Measurements from ENCODE around the gene ZNF557.

The ZNF557 gene

DNA sequence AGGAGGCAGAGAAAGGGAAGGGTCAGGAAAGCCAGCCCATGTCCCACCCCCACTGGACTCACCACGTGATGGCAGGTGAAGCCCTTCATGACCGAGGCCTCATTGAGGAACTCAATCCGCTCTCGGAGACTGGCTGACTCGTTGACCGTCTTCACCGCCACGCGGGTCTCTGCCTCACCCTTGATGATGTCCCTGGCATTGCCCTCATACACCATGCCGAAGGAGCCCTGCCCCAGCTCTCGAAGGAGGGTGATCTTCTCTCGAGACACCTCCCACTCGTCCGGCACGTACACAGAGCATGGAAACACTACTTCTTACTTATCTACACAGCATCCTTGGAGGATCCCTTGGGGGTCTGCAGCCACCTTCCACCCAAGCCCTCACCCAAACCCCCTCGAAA lies 55.7 kb downstream of the ZNF557 start:
- no peak for DNase-seq
- H3K36me3 Mint-ChIP-seq (ENCODE audit: low read depth), result peaks cover 75% of the 10 kb centered on the region

DNA sequence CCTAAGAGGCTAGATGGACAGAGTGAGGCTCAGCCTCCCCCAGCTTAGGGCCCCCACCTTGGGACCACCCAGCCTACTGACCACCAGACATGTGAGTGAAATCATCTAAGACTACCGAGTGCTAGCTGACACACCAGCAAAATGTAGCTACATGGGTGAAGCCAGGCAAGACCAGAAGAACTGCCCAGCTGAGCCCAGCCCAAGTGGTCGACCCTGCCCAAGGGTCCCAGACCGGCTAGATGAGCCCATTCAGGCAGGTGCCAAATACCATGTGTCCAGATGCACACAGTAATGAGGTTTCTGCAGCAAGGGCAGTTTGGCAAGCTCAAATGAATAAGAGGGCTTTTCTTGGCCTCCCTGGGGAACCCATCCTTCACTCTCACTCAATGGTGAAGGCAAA lies 56.6 kb downstream of the ZNF557 start:
- no peak overlapping the region for H3K4me3 Mint-ChIP-seq
- H3K36me3 Mint-ChIP-seq (ENCODE audit: low read depth), result peaks cover 74% of the 10 kb centered on the region

More for the DNA sequence above, 55.7 kb downstream of the ZNF557 start:
- Mint-ChIP-seq H3K9me3 (peaks cover 29% of the 10 kb centered on the region), H3K27me3 (ENCODE audit: low read depth, poor library complexity) (no peaks in the 10 kb centered on the region), H3K4me3 (no peak overlapping the region), H3K4me1 (no peaks in the 10 kb centered on the region), H3K27ac (no peak overlapping the region)
- TF ChIP-seq, protein P1, sequence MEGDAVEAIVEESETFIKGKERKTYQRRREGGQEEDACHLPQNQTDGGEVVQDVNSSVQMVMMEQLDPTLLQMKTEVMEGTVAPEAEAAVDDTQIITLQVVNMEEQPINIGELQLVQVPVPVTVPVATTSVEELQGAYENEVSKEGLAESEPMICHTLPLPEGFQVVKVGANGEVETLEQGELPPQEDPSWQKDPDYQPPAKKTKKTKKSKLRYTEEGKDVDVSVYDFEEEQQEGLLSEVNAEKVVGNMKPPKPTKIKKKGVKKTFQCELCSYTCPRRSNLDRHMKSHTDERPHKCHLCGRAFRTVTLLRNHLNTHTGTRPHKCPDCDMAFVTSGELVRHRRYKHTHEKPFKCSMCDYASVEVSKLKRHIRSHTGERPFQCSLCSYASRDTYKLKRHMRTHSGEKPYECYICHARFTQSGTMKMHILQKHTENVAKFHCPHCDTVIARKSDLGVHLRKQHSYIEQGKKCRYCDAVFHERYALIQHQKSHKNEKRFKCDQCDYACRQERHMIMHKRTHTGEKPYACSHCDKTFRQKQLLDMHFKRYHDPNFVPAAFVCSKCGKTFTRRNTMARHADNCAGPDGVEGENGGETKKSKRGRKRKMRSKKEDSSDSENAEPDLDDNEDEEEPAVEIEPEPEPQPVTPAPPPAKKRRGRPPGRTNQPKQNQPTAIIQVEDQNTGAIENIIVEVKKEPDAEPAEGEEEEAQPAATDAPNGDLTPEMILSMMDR (IDR thresholded peaks at IDR 0.05), result no peak

DNA sequence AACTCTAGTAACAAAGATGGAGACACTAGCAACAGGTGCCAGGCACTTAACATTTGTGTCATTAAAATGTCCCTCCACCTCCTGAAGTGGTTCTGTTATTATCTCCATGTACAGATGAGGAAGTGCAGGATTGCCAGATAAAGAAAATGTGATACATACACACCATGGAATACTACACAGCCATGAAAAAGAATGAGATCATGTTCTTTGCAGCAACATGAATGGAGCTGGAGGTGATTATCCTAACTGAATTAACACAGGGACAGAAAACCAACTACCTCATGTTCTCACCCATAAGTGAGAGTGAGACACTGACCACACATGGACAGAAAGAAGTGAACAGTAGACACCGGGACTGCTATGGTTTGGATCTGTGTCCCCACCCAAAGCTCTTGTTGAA lies 60.5 kb downstream of the ZNF557 start:
- H3K9me3 Mint-ChIP-seq, result peaks cover 22% of the 10 kb centered on the region
- H3K27ac Mint-ChIP-seq, result no peak overlapping the region
- peaks cover 61% of the 10 kb centered on the region for H3K36me3 Mint-ChIP-seq (ENCODE audit: low read depth)
- no peak for DNase-seq
- H3K4me3 Mint-ChIP-seq, result no peak overlapping the region
- TF ChIP-seq, protein P1 (IDR thresholded peaks at IDR 0.05), result no peak
- H3K27me3 Mint-ChIP-seq (ENCODE audit: low read depth, poor library complexity), result peaks cover 3% of the 10 kb centered on the region
- peaks cover 5% of the 10 kb centered on the region for H3K4me1 Mint-ChIP-seq

More for the DNA sequence above, 56.6 kb downstream of the ZNF557 start:
- Mint-ChIP-seq H3K27ac (no peak overlapping the region), H3K9me3 (peaks cover 29% of the 10 kb centered on the region), H3K27me3 (ENCODE audit: low read depth, poor library complexity) (no peaks in the 10 kb centered on the region), H3K4me1 (no peaks in the 10 kb centered on the region)
- TF ChIP-seq, protein P1 (IDR thresholded peaks at IDR 0.05), result no peak
- no peak for DNase-seq

DNA sequence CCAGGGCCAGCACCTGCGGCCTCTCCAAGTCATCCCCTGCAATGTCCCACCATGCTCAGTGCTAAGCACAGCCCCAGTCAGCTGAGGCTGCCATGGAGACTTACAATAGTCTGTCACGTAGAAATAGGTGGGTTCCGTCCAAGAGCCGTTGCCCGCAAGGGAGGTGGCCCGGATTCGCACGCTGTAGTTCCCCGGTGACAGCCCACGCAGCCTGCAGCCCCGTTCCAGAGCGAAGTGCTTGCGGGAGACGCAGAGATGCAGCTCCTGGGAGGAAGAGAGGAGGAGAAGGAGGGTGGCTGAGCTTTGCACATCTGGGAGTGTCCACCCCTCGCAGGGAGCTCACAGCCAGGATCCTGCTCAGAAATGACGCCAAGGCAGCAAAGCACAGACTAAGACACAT lies 62.6 kb downstream of the ZNF557 start:
- H3K4me3 Mint-ChIP-seq, result no peak overlapping the region
- peak overlapping the region; percentile 69 for H3K27ac Mint-ChIP-seq
- TF ChIP-seq, protein P1 (IDR thresholded peaks at IDR 0.05), result no peak
- peaks cover 5% of the 10 kb centered on the region for H3K4me1 Mint-ChIP-seq
- peaks cover 54% of the 10 kb centered on the region for H3K36me3 Mint-ChIP-seq (ENCODE audit: low read depth)
- H3K9me3 Mint-ChIP-seq, result peaks cover 2% of the 10 kb centered on the region
- peaks cover 3% of the 10 kb centered on the region for H3K27me3 Mint-ChIP-seq (ENCODE audit: low read depth, poor library complexity)
- no peak for DNase-seq

DNA sequence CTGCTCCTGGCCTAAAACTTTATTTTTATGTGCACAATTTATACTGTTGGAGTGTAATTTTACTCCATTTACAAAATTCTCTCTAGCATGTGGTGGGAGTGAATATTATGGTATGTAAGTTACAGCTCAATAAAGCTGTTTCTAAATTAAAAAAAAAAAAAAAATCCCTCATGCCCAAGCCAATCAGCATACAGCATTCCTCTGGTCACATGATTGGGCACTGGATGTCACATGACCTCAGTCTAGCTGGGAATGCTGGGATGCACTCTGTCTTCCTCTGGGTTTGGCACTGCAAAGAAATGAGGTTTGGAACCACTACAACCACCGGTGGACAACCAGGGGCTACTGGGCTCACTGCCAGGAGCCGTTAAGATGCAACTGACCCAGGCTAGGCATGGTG lies 67.6 kb downstream of the ZNF557 start:
- TF ChIP-seq, protein P1 (IDR thresholded peaks at IDR 0.05), result no peak
- Mint-ChIP-seq H3K36me3 (ENCODE audit: low read depth) (peaks cover 60% of the 10 kb centered on the region), H3K9me3 (peaks cover 20% of the 10 kb centered on the region), H3K27ac (no peak overlapping the region), H3K4me3 (no peak overlapping the region), H3K27me3 (ENCODE audit: low read depth, poor library complexity) (peaks cover 1% of the 10 kb centered on the region), H3K4me1 (peaks cover 5% of the 10 kb centered on the region)
- DNase-seq, result no peak

All from nephron progenitor cell (in vitro differentiated cells).